GM12878 (cell line): ENCODE measurements around the gene OXT.

Source experiments
- BACH1 ChIP-seq: fragments of 450-650 bp; IDR thresholded peaks from 2 replicates; pipeline ENCODE4 v1.6.1; 2017; ENCODE audit warnings: mild to moderate bottlenecking, borderline replicate concordance
- CREB1 ChIP-seq: IDR thresholded peaks from 2 replicates; pipeline ENCODE4 v1.6.1; 2012; ENCODE audit warnings: low read depth, mild to moderate bottlenecking, inconsistent platforms
- ELK1 ChIP-seq: IDR thresholded peaks from 2 replicates; pipeline ENCODE4 v1.6.1; 2012; ENCODE audit warnings: low read depth, low read length, improper control_type of control experiment
- POLR2A ChIP-seq: IDR thresholded peaks from 2 replicates; pipeline ENCODE4 v1.6.1; 2011; ENCODE audit warnings: low read depth, mild to moderate bottlenecking, low read length
- SRF ChIP-seq, 2 experiments: IDR thresholded peaks; 2 replicates each; pipeline ENCODE4 v1.6.1; 2011; ENCODE audit warnings: low read depth in 2 of 2, low read length in 2 of 2, mild to moderate bottlenecking in 1 of 2, moderate library complexity in 1 of 2
- USF1 ChIP-seq: IDR thresholded peaks from 2 replicates; pipeline ENCODE4 v1.6.1; 2011; ENCODE audit warnings: borderline replicate concordance, low read depth, mild to moderate bottlenecking, moderate library complexity, mixed read lengths, low read length; ENCODE audit not compliant: insufficient read depth; ENCODE audit errors: extremely low read length
- YBX1 ChIP-seq: fragments of 450-650 bp; IDR thresholded peaks from 2 replicates; pipeline ENCODE4 v1.6.1; 2016; ENCODE audit warnings: antibody characterized with exemption
- YY1 ChIP-seq: IDR thresholded peaks from 2 replicates; pipeline ENCODE4 v1.6.1; 2011; ENCODE audit warnings: low read depth, mild to moderate bottlenecking, low read length
- ZBTB4 ChIP-seq: fragments of 450-650 bp; formaldehyde crosslinking; IDR thresholded peaks from 2 replicates; pipeline ENCODE4 v1.4.0; 2022; ENCODE audit warnings: mild to moderate bottlenecking, moderate library complexity

- TF ChIP-seq ELK1 (no peak), POLR2A (no peak), CREB1 (no peak), USF1 (no peak), YY1 (no peak), BACH1 (no peak), ZBTB4 (CRISPR knock-in tag) (no peak), YBX1 (no peak), SRF (IDR thresholded peaks at IDR 0.05; ENCODE audit: low read depth in 2 of 2, low read length in 2 of 2) (no peak)
These were observed 50.0 kb downstream of the OXT start for GRCh38 chr20:3121271-3121911.
